ENCODE measurements around the gene PSMB10. TPM values are rescaled to one million over a fixed set of nuclear protein-coding genes. Genes with fewer than 3 reads are reported as not detected.
A peak's percentile ranks its signal among the peaks of the same experiment; 100 is the strongest.

The PSMB10 gene
- total RNA-seq, 1 experiment from 2014 or later = 26.9 TPM

- BruUV-seq (replicated peaks) = TSS peak; percentile 85
- Histone ChIP-seq H3K9me3 (no peaks in the 10 kb centered on the region), H3K36me3 (ENCODE audit: control insufficient read depth, insufficient read depth, low read length) (no peaks in the 10 kb centered on the region), H3K27me3 (replicated peaks; ENCODE audit: control insufficient read depth, insufficient read depth, low read length) (no peaks in the 10 kb centered on the region), H3K4me1 (peaks cover 17% of the 10 kb centered on the region; the same call in 1 of the 2 replicates), H3K4me3 (ENCODE audit: low read depth, low read length) (peak overlapping the region; percentile 40)
- no peaks in the 10 kb centered on the region for H3K9me3 Mint-ChIP-seq (ENCODE audit: unreplicated experiment)
- no peaks in the 10 kb centered on the region for H3K27me3 Mint-ChIP-seq (ENCODE audit: insufficient read depth, unreplicated experiment)
- intact Hi-C loops (cut with micrococcal nuclease; ENCODE audit: unreplicated experiment) = loop anchor here (2.0 kb wide), 1 partner anchor 42 kb away; no protein-coding TSS in a partner anchor
- ChIA-PET POLR2A (interaction anchor here (1.0 kb wide), 1 partner anchor 86 kb away, joined by 4 read pairs; the partner anchor contains the start of genes RANBP10 and TSNAXIP1), CTCF (interaction anchor here (1.1 kb wide), 1 partner anchor 9 kb away, joined by 6 read pairs; no protein-coding TSS in a partner anchor)
- peaks cover 14% of the 10 kb centered on the region for H3K4me1 Mint-ChIP-seq (ENCODE audit: low read depth, unreplicated experiment)
- peak overlapping the region; percentile 97 for H3K27ac Mint-ChIP-seq (ENCODE audit: unreplicated experiment)
- H3K4me3 Mint-ChIP-seq (ENCODE audit: unreplicated experiment) = peak overlapping the region; percentile 89
- peaks cover 17% of the 10 kb centered on the region for H3K36me3 Mint-ChIP-seq (ENCODE audit: insufficient read depth, unreplicated experiment)
- no peak for TF ChIP-seq CTCF (IDR thresholded peaks at IDR 0.05; ENCODE audit: insufficient read depth in 1 of 2, low read depth in 1 of 2, low read length in 1 of 2, severe bottlenecking in 1 of 2, unreplicated experiment in 1 of 2)
- DNase-seq = no peak
Measured at GRCh38 chr16:67892375-67892774, 44.3 kb downstream of the PSMB10 start.

GRCh38 chr16:67888331-67888730 lies 48.3 kb downstream of the PSMB10 start:
- POLR2A ChIA-PET = no interaction called here

GRCh38 chr16:67886387-67886786 lies 50.3 kb downstream of the PSMB10 start:
- TF ChIP-seq CTCF (IDR thresholded peaks at IDR 0.05; ENCODE audit: insufficient read depth in 1 of 2, low read depth in 1 of 2, low read length in 1 of 2, severe bottlenecking in 1 of 2, unreplicated experiment in 1 of 2) = no peak
- Histone ChIP-seq H3K4me3 (ENCODE audit: low read depth, low read length) (no peak overlapping the region), H3K27me3 (replicated peaks; ENCODE audit: control insufficient read depth, insufficient read depth, low read length) (no peaks in the 10 kb centered on the region), H3K9me3 (no peaks in the 10 kb centered on the region), H3K4me1 (peaks cover 49% of the 10 kb centered on the region), H3K36me3 (ENCODE audit: control insufficient read depth, insufficient read depth, low read length) (peaks cover 5% of the 10 kb centered on the region; the same call in 1 of the 2 replicates)
- no peak for DNase-seq
- Mint-ChIP-seq H3K4me1 (ENCODE audit: low read depth, unreplicated experiment) (peaks cover 30% of the 10 kb centered on the region), H3K36me3 (ENCODE audit: insufficient read depth, unreplicated experiment) (peaks cover 51% of the 10 kb centered on the region), H3K9me3 (ENCODE audit: unreplicated experiment) (no peaks in the 10 kb centered on the region), H3K4me3 (ENCODE audit: unreplicated experiment) (no peak overlapping the region), H3K27me3 (ENCODE audit: insufficient read depth, unreplicated experiment) (no peaks in the 10 kb centered on the region), H3K27ac (ENCODE audit: unreplicated experiment) (peak overlapping the region; percentile 7)
- intact Hi-C loops (cut with micrococcal nuclease; ENCODE audit: unreplicated experiment) = no loop called here
- ChIA-PET CTCF (interaction anchor here (0.9 to 5.0 kb wide), 3 partner anchors 13 to 70 kb away, joined by 4 to 47 read pairs (median 5); partner anchors contain the start of genes EDC4 and PSMB10), POLR2A (no interaction called here)
- no TSS peak for BruUV-seq (replicated peaks)

More at GRCh38 chr16:67888331-67888730, 48.3 kb downstream of the PSMB10 start:
- no peaks in the 10 kb centered on the region for H3K27me3 ChIP-seq (replicated peaks; ENCODE audit: control insufficient read depth, insufficient read depth, low read length)
- H3K9me3 ChIP-seq = no peaks in the 10 kb centered on the region
- no peak overlapping the region for H3K27ac Mint-ChIP-seq (ENCODE audit: unreplicated experiment)
- H3K4me3 ChIP-seq (ENCODE audit: low read depth, low read length) = no peak overlapping the region
- no peak for TF ChIP-seq CTCF (IDR thresholded peaks at IDR 0.05; ENCODE audit: insufficient read depth in 1 of 2, low read depth in 1 of 2, low read length in 1 of 2, severe bottlenecking in 1 of 2, unreplicated experiment in 1 of 2)
- no peaks in the 10 kb centered on the region for H3K27me3 Mint-ChIP-seq (ENCODE audit: insufficient read depth, unreplicated experiment)
- peaks cover 20% of the 10 kb centered on the region for H3K4me1 Mint-ChIP-seq (ENCODE audit: low read depth, unreplicated experiment)
- CTCF ChIA-PET = no interaction called here
- no peaks in the 10 kb centered on the region for H3K9me3 Mint-ChIP-seq (ENCODE audit: unreplicated experiment)
- H3K4me3 Mint-ChIP-seq (ENCODE audit: unreplicated experiment) = no peak overlapping the region
- H3K36me3 ChIP-seq (ENCODE audit: control insufficient read depth, insufficient read depth, low read length) = peaks cover 2% of the 10 kb centered on the region; the same call in 1 of the 2 replicates
- no peak for DNase-seq
- intact Hi-C loops (cut with micrococcal nuclease; ENCODE audit: unreplicated experiment) = no loop called here
- peaks cover 37% of the 10 kb centered on the region for H3K4me1 ChIP-seq
- no TSS peak for BruUV-seq (replicated peaks)
- peaks cover 36% of the 10 kb centered on the region for H3K36me3 Mint-ChIP-seq (ENCODE audit: insufficient read depth, unreplicated experiment)

All from Caco-2 (cell line).